ENCODE measurements around the gene IVD.

The IVD gene

DNA sequence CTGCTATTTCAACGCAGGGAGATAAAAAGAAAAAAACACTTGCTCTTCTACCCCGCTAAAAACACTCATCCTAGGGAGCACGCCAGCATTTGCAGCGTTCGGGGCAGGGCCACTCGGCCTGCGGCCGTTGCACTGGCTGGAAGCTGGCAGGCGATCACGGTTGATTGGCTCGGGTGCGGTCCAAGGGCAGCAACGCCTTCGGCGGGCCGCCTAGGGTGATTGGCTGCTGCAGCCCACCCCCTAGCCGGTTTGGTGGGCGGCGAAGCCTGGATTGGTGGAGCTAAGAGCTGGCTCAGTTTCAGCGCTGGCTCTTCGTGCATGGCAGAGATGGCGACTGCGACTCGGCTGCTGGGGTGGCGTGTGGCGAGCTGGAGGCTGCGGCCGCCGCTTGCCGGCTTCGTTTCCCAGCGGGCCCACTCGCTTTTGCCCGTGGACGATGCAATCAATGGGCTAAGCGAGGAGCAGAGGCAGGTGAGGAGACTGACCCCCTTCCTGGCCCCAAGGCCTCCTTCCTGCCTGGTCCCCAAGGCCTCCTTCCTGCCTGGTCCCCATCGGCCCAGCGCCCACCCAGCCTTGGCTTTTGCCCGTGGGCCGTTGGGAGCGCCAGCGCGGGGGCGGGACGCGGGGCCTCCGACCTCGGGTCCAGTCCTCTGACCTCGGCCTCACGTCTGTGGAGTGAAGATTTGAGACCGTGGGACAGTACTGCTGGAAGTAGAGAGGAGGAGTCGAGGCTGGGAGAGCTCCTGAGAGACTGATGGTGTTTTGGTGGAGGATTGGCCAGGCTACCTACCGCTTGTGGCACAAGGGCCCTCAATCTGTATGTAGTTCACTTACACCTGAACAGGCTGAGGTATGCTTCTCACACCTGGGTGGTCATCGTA lies at the start of gene IVD:
TSS of gene IVD (plus strand) at position 295 of the 881 bp plus-strand sequence. CDS start at position 328, 33 bp downstream.
- DNase-seq: peak; percentile 84 to 96

DNA sequence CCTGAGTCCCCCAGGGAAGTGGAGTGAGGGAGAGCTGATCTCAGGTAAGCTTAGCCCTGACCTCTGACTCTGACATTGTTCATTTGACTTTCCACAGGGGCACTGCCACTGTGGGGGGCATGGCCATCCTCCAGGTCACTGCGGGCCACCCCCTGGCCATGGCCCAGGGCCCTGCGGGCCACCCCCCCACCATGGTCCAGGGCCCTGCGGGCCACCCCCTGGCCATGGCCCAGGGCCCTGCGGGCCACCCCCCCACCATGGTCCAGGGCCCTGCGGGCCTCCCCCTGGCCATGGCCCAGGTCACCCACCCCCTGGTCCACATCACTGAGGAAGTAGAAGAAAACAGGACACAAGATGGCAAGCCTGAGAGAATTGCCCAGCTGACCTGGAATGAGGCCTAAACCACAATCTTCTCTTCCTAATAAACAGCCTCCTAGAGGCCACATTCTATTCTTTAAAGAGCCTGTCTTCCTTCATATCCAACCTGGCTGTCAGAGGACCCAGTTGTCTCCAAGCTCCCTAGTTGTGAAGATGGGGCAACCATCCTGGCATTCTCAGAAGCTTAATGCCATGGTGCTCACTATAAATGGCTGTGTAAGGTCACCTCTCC lies 49.5 kb upstream of the IVD start:
- DNase-seq: no peak

- no peak for DNase-seq
Measured at GRCh38 chr15:40357246-40357645, 48.3 kb upstream of the IVD start.

- peak; percentile 60 to 86 for DNase-seq
Measured at GRCh38 chr15:40357723-40358470, 47.7 kb upstream of the IVD start, which contains the start of gene DISP2. Gene DISP2 (plus strand): TSS chr15:40358219. CDS start chr15:40358322, 103 bp downstream.

GRCh38 chr15:40358471-40359353 lies 46.9 kb upstream of the IVD start:
- peak in 1 of 2 experiments; percentile 44 for DNase-seq

GRCh38 chr15:40360015-40360414 lies 45.6 kb upstream of the IVD start:
- no peak for DNase-seq

- DNase-seq: peak in 1 of 2 experiments; percentile 26
Measured at GRCh38 chr15:40361640-40362039, 44.0 kb upstream of the IVD start.

DNA sequence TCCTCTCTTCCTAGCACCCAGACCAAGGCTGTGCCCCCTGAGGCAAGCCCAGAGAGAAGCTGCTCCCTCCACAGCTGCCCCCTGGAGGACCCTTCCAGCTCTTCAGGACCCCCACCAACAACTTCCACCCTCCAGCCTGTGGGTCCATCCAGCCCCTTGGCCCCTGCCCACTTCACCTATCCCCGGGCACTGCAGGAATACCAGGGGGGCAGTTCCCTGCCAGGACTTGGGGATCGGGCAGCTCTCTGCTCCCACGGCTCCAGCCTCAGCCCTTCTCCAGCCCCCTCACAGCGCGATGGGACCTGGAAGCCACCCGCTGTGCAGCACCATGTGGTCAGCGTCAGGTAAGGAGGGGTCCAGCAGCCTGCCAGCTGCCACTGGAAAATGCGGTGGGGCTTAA lies 42.0 kb upstream of the IVD start:
- no peak for DNase-seq

DNA sequence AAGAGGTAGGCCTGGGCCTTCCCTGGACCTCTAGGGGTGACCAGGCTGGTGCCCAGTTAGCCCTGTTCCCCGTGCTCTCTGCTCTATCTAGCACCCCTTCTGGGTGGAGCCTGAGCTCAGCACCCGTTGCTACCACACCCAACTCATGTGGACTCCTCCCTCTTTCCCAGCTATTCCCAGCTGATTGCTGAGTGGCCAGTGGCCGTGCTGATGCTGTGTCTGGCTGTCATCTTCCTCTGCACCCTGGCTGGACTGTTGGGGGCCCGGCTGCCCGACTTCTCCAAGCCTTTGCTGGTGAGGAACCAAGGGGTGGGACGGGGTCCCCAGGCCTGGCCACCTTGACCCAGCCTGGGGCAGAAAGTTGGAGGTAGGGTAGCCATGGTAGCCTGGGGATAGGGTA lies 41.3 kb upstream of the IVD start:
- no peak for DNase-seq

DNA sequence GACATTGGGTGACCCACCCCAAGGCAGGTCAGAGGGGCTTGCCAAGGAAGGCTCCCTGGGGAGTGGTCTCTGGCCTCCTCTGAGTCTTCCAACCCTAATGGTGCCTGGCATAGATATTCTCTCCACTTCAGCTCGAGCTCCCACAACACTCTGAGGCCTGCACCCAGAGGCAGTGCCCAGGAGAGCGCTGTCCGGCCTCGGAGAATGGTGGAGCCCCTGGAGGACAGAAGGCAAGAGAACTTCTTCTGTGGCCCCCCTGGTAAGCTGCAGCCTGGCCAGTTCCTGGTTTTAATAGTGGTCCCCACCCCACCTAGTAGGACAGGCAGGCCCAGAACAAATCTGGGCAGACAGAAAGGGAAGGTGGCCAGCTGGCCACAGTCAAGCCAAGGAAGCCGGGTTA lies 40.6 kb upstream of the IVD start:
- peak in 1 of 2 experiments; percentile 26 for DNase-seq

- peak; percentile 28 to 52 for DNase-seq
Measured at GRCh38 chr15:40365624-40366456, 39.8 kb upstream of the IVD start.

DNA sequence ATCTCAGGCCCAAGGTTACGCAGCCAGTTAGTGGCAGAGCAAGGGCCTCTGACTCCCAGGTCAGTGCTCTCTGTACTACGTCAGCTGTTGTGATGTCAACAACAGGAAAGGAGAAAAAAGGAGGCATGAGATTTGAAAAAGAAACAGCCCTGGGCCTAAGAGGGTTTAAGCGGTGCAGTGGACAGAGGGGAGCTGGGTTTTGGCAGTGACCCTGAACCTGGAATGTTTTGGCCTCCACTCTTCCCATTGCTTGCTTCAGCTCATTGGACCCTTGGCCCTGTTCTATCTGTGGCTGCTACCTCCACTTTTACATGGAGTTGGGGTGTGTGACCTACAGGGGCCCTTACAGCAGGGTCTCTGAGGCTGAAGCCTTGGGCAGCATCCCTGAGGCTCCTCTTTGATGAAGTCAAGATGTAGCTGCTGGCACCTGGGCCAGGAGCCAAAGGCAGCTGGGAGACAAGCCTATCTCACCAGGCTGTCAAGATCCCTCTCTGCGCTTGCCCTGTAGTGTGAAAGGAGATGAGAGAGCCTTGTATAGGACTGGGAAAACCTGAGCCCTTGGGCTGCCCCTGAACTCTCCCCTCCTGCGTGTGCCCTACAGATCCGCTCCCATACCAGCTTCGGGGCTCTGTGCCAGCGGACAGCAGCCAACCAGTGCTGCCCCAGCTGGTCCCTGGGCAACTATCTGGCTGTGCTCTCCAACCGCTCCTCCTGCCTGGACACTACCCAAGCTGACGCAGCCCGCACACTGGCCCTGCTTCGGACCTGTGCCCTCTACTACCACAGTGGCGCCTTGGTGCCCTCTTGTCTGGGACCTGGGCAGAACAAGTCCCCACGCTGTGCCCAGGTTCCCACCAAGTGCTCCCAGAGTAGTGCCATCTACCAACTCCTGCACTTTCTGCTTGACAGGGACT lies 38.9 kb upstream of the IVD start:
- peak; percentile 65 to 86 for DNase-seq

DNA sequence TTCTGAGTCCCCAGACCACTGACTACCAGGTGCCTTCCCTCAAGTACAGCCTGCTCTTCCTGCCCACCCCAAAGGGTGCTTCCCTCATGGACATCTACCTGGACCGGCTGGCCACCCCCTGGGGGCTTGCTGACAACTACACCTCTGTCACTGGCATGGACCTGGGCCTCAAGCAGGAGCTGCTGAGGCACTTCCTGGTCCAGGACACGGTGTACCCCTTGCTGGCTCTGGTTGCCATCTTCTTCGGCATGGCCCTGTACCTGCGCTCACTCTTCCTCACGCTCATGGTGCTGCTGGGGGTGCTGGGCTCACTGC lies 38.3 kb upstream of the IVD start:
- DNase-seq: no peak

DNA sequence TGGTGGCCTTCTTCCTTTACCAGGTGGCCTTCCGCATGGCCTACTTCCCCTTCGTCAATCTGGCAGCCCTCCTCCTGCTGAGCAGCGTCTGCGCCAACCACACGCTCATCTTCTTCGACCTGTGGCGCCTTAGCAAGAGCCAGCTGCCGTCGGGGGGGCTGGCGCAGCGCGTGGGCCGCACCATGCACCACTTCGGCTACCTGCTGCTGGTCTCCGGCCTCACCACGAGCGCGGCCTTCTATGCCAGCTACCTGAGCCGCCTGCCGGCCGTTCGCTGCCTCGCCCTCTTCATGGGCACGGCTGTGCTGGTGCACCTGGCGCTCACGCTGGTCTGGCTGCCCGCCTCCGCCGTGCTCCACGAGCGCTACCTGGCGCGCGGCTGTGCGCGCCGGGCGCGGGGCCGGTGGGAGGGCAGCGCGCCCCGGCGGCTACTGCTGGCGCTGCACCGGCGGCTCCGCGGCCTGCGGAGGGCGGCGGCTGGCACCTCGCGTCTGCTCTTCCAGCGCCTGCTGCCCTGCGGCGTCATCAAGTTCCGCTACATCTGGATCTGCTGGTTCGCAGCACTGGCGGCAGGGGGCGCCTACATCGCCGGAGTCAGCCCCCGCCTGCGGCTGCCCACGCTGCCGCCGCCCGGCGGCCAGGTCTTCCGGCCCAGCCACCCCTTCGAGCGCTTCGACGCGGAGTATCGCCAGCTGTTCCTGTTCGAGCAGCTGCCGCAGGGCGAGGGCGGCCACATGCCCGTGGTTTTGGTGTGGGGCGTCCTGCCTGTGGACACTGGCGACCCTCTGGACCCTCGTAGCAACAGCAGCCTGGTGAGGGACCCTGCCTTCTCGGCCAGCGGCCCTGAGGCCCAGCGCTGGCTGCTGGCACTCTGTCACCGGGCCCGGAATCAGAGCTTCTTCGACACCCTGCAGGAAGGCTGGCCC lies 37.6 kb upstream of the IVD start:
- DNase-seq: no peak

DNA sequence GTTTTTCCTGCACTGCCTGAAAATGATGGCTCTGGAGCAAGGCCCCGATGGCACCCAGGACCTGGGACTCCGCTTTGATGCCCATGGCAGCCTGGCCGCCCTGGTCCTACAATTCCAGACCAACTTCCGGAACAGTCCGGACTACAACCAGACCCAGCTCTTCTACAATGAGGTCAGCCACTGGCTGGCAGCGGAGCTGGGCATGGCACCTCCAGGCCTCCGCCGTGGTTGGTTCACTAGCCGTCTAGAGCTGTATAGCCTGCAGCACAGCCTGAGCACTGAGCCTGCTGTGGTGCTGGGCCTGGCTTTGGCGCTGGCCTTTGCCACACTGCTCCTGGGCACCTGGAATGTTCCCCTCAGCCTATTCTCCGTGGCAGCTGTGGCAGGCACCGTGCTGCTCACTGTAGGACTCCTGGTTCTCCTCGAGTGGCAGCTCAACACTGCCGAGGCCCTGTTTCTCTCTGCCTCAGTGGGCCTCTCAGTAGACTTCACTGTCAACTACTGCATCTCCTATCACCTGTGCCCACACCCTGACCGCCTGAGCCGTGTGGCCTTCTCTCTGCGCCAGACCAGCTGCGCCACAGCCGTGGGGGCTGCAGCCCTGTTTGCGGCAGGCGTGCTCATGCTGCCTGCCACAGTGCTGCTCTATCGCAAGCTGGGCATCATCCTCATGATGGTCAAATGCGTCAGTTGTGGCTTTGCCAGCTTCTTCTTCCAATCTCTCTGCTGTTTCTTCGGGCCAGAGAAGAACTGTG lies 36.7 kb upstream of the IVD start:
- DNase-seq: no peak

DNA sequence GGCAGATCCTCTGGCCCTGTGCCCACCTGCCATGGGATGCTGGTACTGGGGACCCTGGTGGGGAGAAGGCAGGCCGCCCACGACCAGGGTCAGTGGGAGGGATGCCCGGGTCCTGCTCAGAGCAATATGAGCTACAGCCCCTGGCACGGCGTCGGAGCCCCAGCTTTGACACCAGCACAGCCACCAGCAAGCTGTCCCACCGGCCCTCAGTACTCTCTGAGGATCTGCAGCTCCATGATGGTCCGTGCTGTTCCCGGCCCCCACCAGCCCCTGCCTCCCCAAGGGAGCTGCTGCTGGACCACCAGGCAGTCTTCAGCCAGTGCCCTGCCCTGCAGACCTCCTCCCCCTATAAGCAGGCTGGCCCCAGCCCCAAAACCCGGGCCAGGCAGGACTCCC lies 36.1 kb upstream of the IVD start:
- no peak for DNase-seq

GRCh38 chr15:40369971-40370370 lies 35.6 kb upstream of the IVD start:
- DNase-seq: no peak

DNA sequence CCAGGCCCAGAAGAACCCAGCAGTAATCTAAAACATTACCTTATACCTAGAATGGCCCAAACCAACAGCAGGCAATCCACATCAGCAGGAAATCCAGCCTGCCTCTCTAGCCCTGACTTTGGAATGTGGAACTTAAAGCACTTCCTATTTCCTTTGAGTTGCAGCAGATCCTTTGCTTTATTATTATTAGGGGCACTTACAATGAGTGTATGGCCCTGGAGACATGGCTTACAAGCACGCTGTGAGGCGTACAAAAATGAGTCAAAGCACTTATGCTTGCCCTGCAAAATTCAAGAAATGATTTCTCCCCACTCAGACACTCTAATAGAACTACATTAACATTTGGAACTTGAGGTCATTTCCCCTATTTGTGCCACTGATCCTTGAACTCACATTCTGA lies 32.6 kb upstream of the IVD start:
- DNase-seq: no peak

DNA sequence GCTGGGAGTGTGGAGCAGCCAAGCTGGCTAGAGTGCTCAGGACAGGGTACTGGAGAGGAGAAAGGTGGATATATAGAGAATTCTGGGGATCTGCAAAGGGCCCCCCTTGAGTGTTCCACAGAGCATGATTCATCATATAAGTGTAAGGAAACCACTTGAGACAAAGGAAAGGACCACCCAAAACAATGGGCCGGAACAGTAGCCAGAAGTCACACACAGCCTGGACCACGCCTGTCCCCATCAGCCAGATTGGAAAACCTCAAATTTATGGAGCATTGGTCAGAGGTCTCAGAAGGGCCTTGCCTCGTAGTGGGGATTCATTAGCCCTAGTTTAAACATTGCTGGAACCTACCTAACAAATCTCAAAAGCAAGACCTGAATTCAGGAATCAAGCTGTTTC lies 28.0 kb upstream of the IVD start:
- no peak for DNase-seq

Measured in NCI-H446 (cell line).